ENCODE measurements around the gene WDR7. TPM values are rescaled to one million over a fixed set of nuclear protein-coding genes. Genes with fewer than 3 reads are reported as not detected.

The WDR7 gene
- total RNA-seq, 1 experiment from 2014 or later, result 11.5 TPM

DNA sequence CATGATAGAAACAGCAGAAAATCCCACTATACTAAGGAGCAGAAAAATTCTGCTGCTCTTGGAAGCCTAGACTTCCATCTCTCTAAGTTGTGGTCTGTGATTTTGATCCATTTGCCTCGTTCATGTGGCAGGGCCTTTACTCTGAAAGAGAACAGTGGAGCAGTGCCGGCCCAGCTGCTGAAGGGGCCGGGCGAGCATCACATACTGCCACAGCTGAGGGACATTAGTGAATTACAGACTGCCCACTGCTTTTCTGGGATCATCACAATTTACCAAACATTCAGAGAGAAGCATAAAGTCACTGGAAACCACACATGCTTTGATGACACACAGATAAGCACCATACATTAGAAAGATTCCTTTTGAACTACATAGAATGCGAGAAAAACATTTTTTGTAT lies 278.7 kb downstream of the WDR7 start:
- ATAC-seq, result no peak
- no peak overlapping the region for H3K27ac ChIP-seq (ENCODE audit: low read depth, low read length)
- no peaks in the 10 kb centered on the region for H4K20me1 ChIP-seq (ENCODE audit: insufficient read depth)
- RAD21 ChIA-PET (ENCODE audit: low non-redundant PET in 1 of 2, low total read pairs in 2 of 2, uncharacterized antibody in 2 of 2, unreplicated experiment in 2 of 2), result no interaction called here
- intact Hi-C loops (cut with micrococcal nuclease), result no loop called here
- no peak overlapping the region for H2AFZ ChIP-seq (ENCODE audit: low read depth, low read length, poor library complexity, severe bottlenecking)
- no peaks in the 10 kb centered on the region for H3K36me3 ChIP-seq (ENCODE audit: control insufficient read depth in 1 of 2, insufficient read depth in 2 of 2, low read length in 2 of 2)
- H3K4me1 ChIP-seq (ENCODE audit: control insufficient read depth in 1 of 2, insufficient read depth in 2 of 2, low read length in 2 of 2), result no peaks in the 10 kb centered on the region
- H3K4me3 ChIP-seq (replicated peaks in 1 of 2; ENCODE audit: low read depth in 1 of 2, low read length in 2 of 2), result no peak overlapping the region
- no peaks in the 10 kb centered on the region for H3K79me2 ChIP-seq (ENCODE audit: insufficient read depth, low read length)
- CTCF ChIA-PET, result no interaction called here
- H3K27me3 ChIP-seq (ENCODE audit: insufficient read depth, low read length), result no peaks in the 10 kb centered on the region
- TF ChIP-seq ZFX (IDR thresholded peaks at IDR 0.05), result no peak
- no peak for TF ChIP-seq POLR2A (IDR thresholded peaks at IDR 0.05; ENCODE audit: borderline replicate concordance, extremely low read depth, insufficient read depth, insufficient read length)
- TF ChIP-seq TCF7L2 (IDR thresholded peaks at IDR 0.05; ENCODE audit: borderline replicate concordance, extremely low read depth, insufficient read depth, insufficient read length), result no peak
- TF ChIP-seq, protein P1, sequence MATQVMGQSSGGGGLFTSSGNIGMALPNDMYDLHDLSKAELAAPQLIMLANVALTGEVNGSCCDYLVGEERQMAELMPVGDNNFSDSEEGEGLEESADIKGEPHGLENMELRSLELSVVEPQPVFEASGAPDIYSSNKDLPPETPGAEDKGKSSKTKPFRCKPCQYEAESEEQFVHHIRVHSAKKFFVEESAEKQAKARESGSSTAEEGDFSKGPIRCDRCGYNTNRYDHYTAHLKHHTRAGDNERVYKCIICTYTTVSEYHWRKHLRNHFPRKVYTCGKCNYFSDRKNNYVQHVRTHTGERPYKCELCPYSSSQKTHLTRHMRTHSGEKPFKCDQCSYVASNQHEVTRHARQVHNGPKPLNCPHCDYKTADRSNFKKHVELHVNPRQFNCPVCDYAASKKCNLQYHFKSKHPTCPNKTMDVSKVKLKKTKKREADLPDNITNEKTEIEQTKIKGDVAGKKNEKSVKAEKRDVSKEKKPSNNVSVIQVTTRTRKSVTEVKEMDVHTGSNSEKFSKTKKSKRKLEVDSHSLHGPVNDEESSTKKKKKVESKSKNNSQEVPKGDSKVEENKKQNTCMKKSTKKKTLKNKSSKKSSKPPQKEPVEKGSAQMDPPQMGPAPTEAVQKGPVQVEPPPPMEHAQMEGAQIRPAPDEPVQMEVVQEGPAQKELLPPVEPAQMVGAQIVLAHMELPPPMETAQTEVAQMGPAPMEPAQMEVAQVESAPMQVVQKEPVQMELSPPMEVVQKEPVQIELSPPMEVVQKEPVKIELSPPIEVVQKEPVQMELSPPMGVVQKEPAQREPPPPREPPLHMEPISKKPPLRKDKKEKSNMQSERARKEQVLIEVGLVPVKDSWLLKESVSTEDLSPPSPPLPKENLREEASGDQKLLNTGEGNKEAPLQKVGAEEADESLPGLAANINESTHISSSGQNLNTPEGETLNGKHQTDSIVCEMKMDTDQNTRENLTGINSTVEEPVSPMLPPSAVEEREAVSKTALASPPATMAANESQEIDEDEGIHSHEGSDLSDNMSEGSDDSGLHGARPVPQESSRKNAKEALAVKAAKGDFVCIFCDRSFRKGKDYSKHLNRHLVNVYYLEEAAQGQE (IDR thresholded peaks at IDR 0.05; ENCODE audit: low read depth), result no peak
- TF ChIP-seq, protein P2, sequence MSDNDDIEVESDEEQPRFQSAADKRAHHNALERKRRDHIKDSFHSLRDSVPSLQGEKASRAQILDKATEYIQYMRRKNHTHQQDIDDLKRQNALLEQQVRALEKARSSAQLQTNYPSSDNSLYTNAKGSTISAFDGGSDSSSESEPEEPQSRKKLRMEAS (IDR thresholded peaks at IDR 0.05), result no peak
- TF ChIP-seq CBX3 (IDR thresholded peaks at IDR 0.05; ENCODE audit: low read depth), result no peak
- no peak for TF ChIP-seq SIN3A (IDR thresholded peaks at IDR 0.05; ENCODE audit: low read depth)
- TF ChIP-seq ZNF274 (IDR thresholded peaks at IDR 0.05; ENCODE audit: low read depth, low read length), result no peak
- no peak for TF ChIP-seq RAD21 (IDR thresholded peaks at IDR 0.05; ENCODE audit: low read depth)
- TF ChIP-seq EGR1 (IDR thresholded peaks at IDR 0.05; ENCODE audit: low read depth), result no peak
- no peak for TF ChIP-seq JUND (IDR thresholded peaks at IDR 0.05)
- no peak for TF ChIP-seq SRF (IDR thresholded peaks at IDR 0.05; ENCODE audit: low read depth)
- no peak for TF ChIP-seq EZH2phosphoT487 (IDR thresholded peaks at IDR 0.05; ENCODE audit: borderline replicate concordance)
- TF ChIP-seq, protein P3, sequence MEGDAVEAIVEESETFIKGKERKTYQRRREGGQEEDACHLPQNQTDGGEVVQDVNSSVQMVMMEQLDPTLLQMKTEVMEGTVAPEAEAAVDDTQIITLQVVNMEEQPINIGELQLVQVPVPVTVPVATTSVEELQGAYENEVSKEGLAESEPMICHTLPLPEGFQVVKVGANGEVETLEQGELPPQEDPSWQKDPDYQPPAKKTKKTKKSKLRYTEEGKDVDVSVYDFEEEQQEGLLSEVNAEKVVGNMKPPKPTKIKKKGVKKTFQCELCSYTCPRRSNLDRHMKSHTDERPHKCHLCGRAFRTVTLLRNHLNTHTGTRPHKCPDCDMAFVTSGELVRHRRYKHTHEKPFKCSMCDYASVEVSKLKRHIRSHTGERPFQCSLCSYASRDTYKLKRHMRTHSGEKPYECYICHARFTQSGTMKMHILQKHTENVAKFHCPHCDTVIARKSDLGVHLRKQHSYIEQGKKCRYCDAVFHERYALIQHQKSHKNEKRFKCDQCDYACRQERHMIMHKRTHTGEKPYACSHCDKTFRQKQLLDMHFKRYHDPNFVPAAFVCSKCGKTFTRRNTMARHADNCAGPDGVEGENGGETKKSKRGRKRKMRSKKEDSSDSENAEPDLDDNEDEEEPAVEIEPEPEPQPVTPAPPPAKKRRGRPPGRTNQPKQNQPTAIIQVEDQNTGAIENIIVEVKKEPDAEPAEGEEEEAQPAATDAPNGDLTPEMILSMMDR (IDR thresholded peaks at IDR 0.05 in 2 of 3, conservative IDR thresholded peaks at IDR 0.05 in 1 of 3; ENCODE audit: borderline replicate concordance in 1 of 3, insufficient read depth in 1 of 3, low read depth in 2 of 3, low read length in 2 of 3), result no peak
- no peak for TF ChIP-seq ATF3 (IDR thresholded peaks at IDR 0.05)
- no peak for TF ChIP-seq ELF1 (IDR thresholded peaks at IDR 0.05; ENCODE audit: borderline replicate concordance, low read depth)
- TF ChIP-seq SP1 (IDR thresholded peaks at IDR 0.05; ENCODE audit: low read depth), result no peak
- TF ChIP-seq ZBTB33 (IDR thresholded peaks at IDR 0.05; ENCODE audit: extremely low read depth, insufficient replicate concordance, low read length), result no peak
- POLR2A ChIA-PET, result no interaction called here
- H3K9ac ChIP-seq (ENCODE audit: low read length), result no peak overlapping the region
- no peaks in the 10 kb centered on the region for H3K9me3 ChIP-seq (ENCODE audit: control insufficient read depth in 1 of 2, insufficient read depth in 1 of 2, low read depth in 1 of 2, low read length in 2 of 2)
- no peak for DNase-seq (ENCODE audit: low read depth, low spot score)
- no peaks in the 10 kb centered on the region for H3K9me2 ChIP-seq (ENCODE audit: insufficient read depth)
- H3K4me2 ChIP-seq (ENCODE audit: low read length), result no peak overlapping the region
- BruUV-seq (replicated peaks), result no TSS peak
